H1 (cell line): ENCODE data around the gene NAA20. TPM values are rescaled to one million over a fixed set of nuclear protein-coding genes. Genes with fewer than 3 reads are reported as not detected.

Source experiments
- CTCF ChIA-PET: fragments of 300-600 bp; sonication (Branson Sonifier 250); formaldehyde crosslinking; loops from one replicate; lab custom pipeline; 2021; ENCODE audit not compliant: partially characterized antibody; lab: Charles Lee
- POLR2A ChIA-PET: fragments of 300-600 bp; sonication (Branson Sonifier 250); formaldehyde crosslinking; loops from one replicate; lab custom pipeline; 2021; ENCODE audit warnings: inconsistent platforms; ENCODE audit not compliant: partially characterized antibody; lab: Charles Lee
- DNase-seq, 2 experiments: peaks; one replicate each; pipeline versions ENCODE4 v3.0.0 to v3.0.0-alpha.2; 2010 to 2022; ENCODE audit warnings: low spot score in 2 of 2, low read depth in 1 of 2, mixed read lengths in 1 of 2
- FAIRE-seq: peaks from 2 replicates; lab custom pipeline; 2011; peaks lifted over from hg19 to GRCh38; lab: Jason Lieb, UNC
- H2AFZ ChIP-seq: 2 replicates; pipeline ENCODE4 v1.8.1; 2012; ENCODE audit warnings: low read length, inconsistent platforms
- H2AK5ac ChIP-seq: 2 replicates; pipeline ENCODE4 v1.6.1; 2013; ENCODE audit warnings: low read depth, low read length
- H2BK120ac ChIP-seq: replicated peaks from 2 replicates; pipeline ENCODE3; 2013; ENCODE audit warnings: low read depth, low read length, inconsistent platforms
- H2BK12ac ChIP-seq: 2 replicates; pipeline ENCODE4 v1.6.1; 2013; ENCODE audit warnings: low read depth, low read length
- H2BK15ac ChIP-seq: 2 replicates; pipeline ENCODE4 v1.6.1; 2013; ENCODE audit warnings: low read length
- H2BK20ac ChIP-seq: 2 replicates; pipeline ENCODE4 v1.6.1; 2013; ENCODE audit warnings: low read length
- H2BK5ac ChIP-seq: 2 replicates; pipeline ENCODE4 v1.6.1; 2013; ENCODE audit warnings: low read depth, low read length
- H3K14ac ChIP-seq: 2 replicates; pipeline ENCODE4 v1.6.1; 2013; ENCODE audit warnings: inconsistent platforms; ENCODE audit not compliant: insufficient read length
- H3K18ac ChIP-seq: 2 replicates; pipeline ENCODE4 v1.6.1; 2013; ENCODE audit warnings: low read length; ENCODE audit errors: extremely low read depth
- H3K23ac ChIP-seq: 2 replicates; pipeline ENCODE4 v1.6.1; 2013; ENCODE audit warnings: inconsistent platforms; ENCODE audit not compliant: insufficient read length
- H3K23me2 ChIP-seq: 2 replicates; pipeline ENCODE4 v1.6.1; 2013; ENCODE audit warnings: low read depth, low read length
- H3K27ac ChIP-seq: 2 replicates; pipeline ENCODE4 v1.6.1; 2011; ENCODE audit warnings: low read depth, low read length, inconsistent platforms
- H3K27me3 ChIP-seq, 4 experiments: replicated peaks in 1 of 4; 1 replicate in 1 of 4; 2 replicates in 3 of 4; pipeline versions ENCODE4 v1.6.1 to v1.8.1; 2011 to 2013; ENCODE audit warnings: low read length in 3 of 4, mild to moderate bottlenecking in 3 of 4, inconsistent platforms in 2 of 4, mixed read lengths in 2 of 4, moderate library complexity in 1 of 4; ENCODE audit not compliant: control insufficient read depth in 3 of 4, insufficient read depth in 3 of 4; ENCODE audit errors: extremely low read depth in 1 of 4
- H3K36me3 ChIP-seq, 4 experiments: 2 replicates each; pipeline versions ENCODE4 v1.6.1 to v1.8.1; 2011 to 2013; ENCODE audit warnings: mild to moderate bottlenecking in 4 of 4, low read length in 3 of 4, moderate library complexity in 2 of 4, control low read depth in 1 of 4, inconsistent platforms in 1 of 4; ENCODE audit not compliant: insufficient read depth in 4 of 4, control insufficient read depth in 2 of 4
- H3K4ac ChIP-seq: replicated peaks from 2 replicates; pipeline ENCODE3; 2013; ENCODE audit warnings: low read length, low read depth, mixed read lengths, inconsistent platforms; ENCODE audit not compliant: insufficient read length
- H3K4me1 ChIP-seq, 4 experiments: replicated peaks in 1 of 4; 1 replicate in 1 of 4; 2 replicates in 3 of 4; pipeline versions ENCODE4 v1.6.1 to v1.8.1; 2011 to 2013; ENCODE audit warnings: low read length in 3 of 4, inconsistent platforms in 2 of 4, mixed read lengths in 1 of 4; ENCODE audit not compliant: insufficient read depth in 4 of 4, control insufficient read depth in 3 of 4
- H3K4me2 ChIP-seq, 2 experiments: 2 replicates each; pipeline versions ENCODE4 v1.6.1 to v1.8.1; 2011 to 2013; ENCODE audit warnings: low read depth in 2 of 2, low read length in 2 of 2, control low read depth in 1 of 2, inconsistent platforms in 1 of 2, mild to moderate bottlenecking in 1 of 2; ENCODE audit not compliant: insufficient read depth in 1 of 2
- H3K4me3 ChIP-seq, 4 experiments: fragments of 200-600, 300-600 bp in 1 of 4; sonication (generic), shearing (Covaris generic), sonication (Bioruptor Twin) in 1 of 4; 2 replicates each; pipeline versions ENCODE4 v1.5.1 to v1.8.1; 2011 to 2016; ENCODE audit warnings: low read length in 4 of 4, low read depth in 3 of 4, control low read depth in 2 of 4, inconsistent platforms in 2 of 4, mild to moderate bottlenecking in 2 of 4, mixed read lengths in 1 of 4, moderate library complexity in 1 of 4; ENCODE audit not compliant: insufficient read depth in 2 of 4; ENCODE audit errors: extremely low read depth in 1 of 4
- H3K56ac ChIP-seq: replicated peaks from 2 replicates; pipeline ENCODE3; 2013; ENCODE audit warnings: low read depth, mild to moderate bottlenecking, mixed read lengths, low read length, inconsistent platforms; ENCODE audit not compliant: insufficient read length
- H3K79me1 ChIP-seq: 2 replicates; pipeline ENCODE4 v1.6.1; 2013; ENCODE audit warnings: low read depth, low read length, control low read depth
- H3K79me2 ChIP-seq, 2 experiments: 2 replicates each; pipeline versions ENCODE4 v1.6.1 to v1.8.1; 2012 to 2013; ENCODE audit warnings: low read length in 2 of 2, mild to moderate bottlenecking in 2 of 2, inconsistent platforms in 1 of 2; ENCODE audit not compliant: insufficient read depth in 2 of 2, control insufficient read depth in 1 of 2
- H3K9ac ChIP-seq, 4 experiments: replicated peaks in 1 of 4; 1 replicate in 1 of 4; 2 replicates in 3 of 4; pipeline versions ENCODE4 v1.6.1 to v1.8.1; 2011 to 2013; ENCODE audit warnings: low read depth in 3 of 4, low read length in 3 of 4, control low read depth in 2 of 4, mild to moderate bottlenecking in 2 of 4, moderate library complexity in 2 of 4, inconsistent platforms in 1 of 4; ENCODE audit errors: extremely low read depth in 1 of 4
- H3K9me3 ChIP-seq, 2 experiments: 2 replicates each; pipeline versions ENCODE4 v1.6.1 to v1.8.1; 2012 to 2013; ENCODE audit warnings: mild to moderate bottlenecking in 2 of 2, moderate library complexity in 2 of 2, control low read depth in 1 of 2, inconsistent platforms in 1 of 2, low read depth in 1 of 2, low read length in 1 of 2, mixed read lengths in 1 of 2; ENCODE audit not compliant: insufficient read depth in 2 of 2
- H4K20me1 ChIP-seq, 2 experiments: replicated peaks in 1 of 2; 2 replicates each; pipeline versions ENCODE3 to v1.8.1; 2011 to 2013; ENCODE audit warnings: inconsistent platforms in 2 of 2, low read length in 2 of 2, mild to moderate bottlenecking in 1 of 2; ENCODE audit not compliant: insufficient read depth in 2 of 2, control insufficient read depth in 1 of 2
- H4K5ac ChIP-seq: 2 replicates; pipeline ENCODE4 v1.6.1; 2013; ENCODE audit warnings: low read length, low read depth, mixed read lengths, inconsistent platforms; ENCODE audit not compliant: insufficient read length
- H4K8ac ChIP-seq: 2 replicates; pipeline ENCODE4 v1.8.0; 2013; ENCODE audit warnings: mild to moderate bottlenecking, moderate library complexity, low read length, inconsistent platforms; ENCODE audit not compliant: insufficient read depth; ENCODE audit errors: extremely low read depth
- H4K91ac ChIP-seq: replicated peaks from 2 replicates; pipeline ENCODE3; 2013; ENCODE audit warnings: low read length, mixed read lengths, inconsistent platforms; ENCODE audit not compliant: insufficient read length
- ASH2L ChIP-seq: fragments of 200-600, 300-600 bp; sonication (generic); IDR thresholded peaks from one replicate; pipeline ENCODE4 v1.7.1; 2017; ENCODE audit warnings: low read length
- BCL11A ChIP-seq, 2 experiments: IDR thresholded peaks; one replicate each; pipeline ENCODE4 v1.6.1; 2011; ENCODE audit warnings: low read depth in 2 of 2, low read length in 2 of 2, mild to moderate bottlenecking in 2 of 2
- EGR1 ChIP-seq: IDR thresholded peaks from 2 replicates; pipeline ENCODE4 v1.6.1; 2011; ENCODE audit warnings: low read depth, low read length, borderline replicate concordance
- HDAC2 ChIP-seq, 2 experiments: fragments of 300-600 bp in 1 of 2; sonication (generic) in 1 of 2; IDR thresholded peaks; 2 replicates each; pipeline ENCODE4 v1.6.1; 2011 to 2012; ENCODE audit warnings: low read depth in 2 of 2, low read length in 2 of 2, mild to moderate bottlenecking in 2 of 2, moderate library complexity in 2 of 2, borderline replicate concordance in 1 of 2, inconsistent platforms in 1 of 2
- KDM4A ChIP-seq: IDR thresholded peaks from one replicate; pipeline ENCODE4 v1.7.1; 2012; ENCODE audit warnings: low read depth, mild to moderate bottlenecking, moderate library complexity, low read length, inconsistent platforms; ENCODE audit not compliant: severe bottlenecking
- SIX5 ChIP-seq: IDR thresholded peaks from 2 replicates; pipeline ENCODE4 v1.6.1; 2011; ENCODE audit warnings: mild to moderate bottlenecking, low read depth, low read length
- SP4 ChIP-seq: IDR thresholded peaks from 2 replicates; pipeline ENCODE4 v1.6.1; 2012; ENCODE audit warnings: low read length, inconsistent platforms
- SUZ12 ChIP-seq: fragments of 200-600 bp; sonication (generic); IDR thresholded peaks from 2 replicates; pipeline ENCODE4 v1.6.1; 2012; ENCODE audit warnings: mild to moderate bottlenecking, inconsistent platforms, low read length, moderate library complexity, mixed read lengths
- WGBS, 2 experiments: shearing (Covaris generic) in 1 of 2; methylation state at CpG; one replicate each; pipeline versions ENCODE4 v1.1.6 to v1.1.7; 2013 to 2015; ENCODE audit warnings: low lambda C conversion rate in 2 of 2, mixed read lengths in 2 of 2, inconsistent platforms in 1 of 2, low coverage in 1 of 2, missing lambda C conversion rate in 1 of 2; ENCODE audit not compliant: insufficient replicate concordance in 2 of 2, insufficient coverage in 1 of 2, insufficient read length in 1 of 2; ENCODE audit errors: extremely low coverage in 1 of 2, missing lambda C conversion rate in 1 of 2; 5-methylcytosine and 5-hydroxymethylcytosine counted together
- polyA plus RNA-seq, 7 experiments: library from polyadenylated mRNA; depleted of rRNA in 3 of 7; stranded (reverse) in 5 of 7; unstranded in 2 of 7; fragments of >200 nt in 5 of 7; fragments of 200-250 nt in 2 of 7; gene quantifications; 1 replicate in 5 of 7; 2 replicates in 1 of 7; 4 replicates in 1 of 7; pipeline versions ENCODE4 v1.2.1 to v1.2.3, GENCODE V29; 2011 to 2013; ENCODE audit warnings: missing spikeins in 2 of 7, mixed read lengths in 2 of 7
- total RNA-seq: library from RNA; stranded (reverse); fragmentation: NEBNext Ultra II Directional; extraction: Animal tissue kit (Norgen Biotek cat#: 25700); gene quantifications from 2 replicates; pipeline ENCODE4 v1.2.1, GENCODE V29; 2021

The NAA20 gene
- total and polyA plus RNA-seq, 2 of the 8 experiments (the other 6 are each of a cell fraction or from before 2014, with no cell fraction given): 21.9 to 41.1 TPM

- 88% methylated on average over 9 of the region's 9 CpGs; no CpG with 5 or more reads in 1 of the 2 experiments for WGBS, 2 experiments
- H3K27me3 ChIP-seq: no peaks in the 10 kb centered on the region
- H2BK120ac ChIP-seq: no peak overlapping the region
- H3K4ac ChIP-seq: no peak overlapping the region
- no peak overlapping the region for H2BK5ac ChIP-seq
- H3K56ac ChIP-seq: no peak overlapping the region
- H2BK12ac ChIP-seq: no peak overlapping the region
- H3K9me3 ChIP-seq: no peaks in the 10 kb centered on the region
- no peak overlapping the region for H2AK5ac ChIP-seq
- no peak overlapping the region for H3K18ac ChIP-seq
- H3K4me1 ChIP-seq: no peaks in the 10 kb centered on the region
- POLR2A ChIA-PET: no interaction called here
- H3K9ac ChIP-seq: no peak overlapping the region
- TF ChIP-seq BCL11A (IDR thresholded peaks at IDR 0.05; ENCODE audit: low read depth in 2 of 2, low read length in 2 of 2) (no peak), SUZ12 (no peak), ASH2L (no peak), KDM4A (no peak), EGR1 (no peak), SIX5 (no peak), SP4 (no peak), HDAC2 (IDR thresholded peaks at IDR 0.05; ENCODE audit: borderline replicate concordance in 1 of 2, low read depth in 2 of 2, low read length in 2 of 2) (no peak)
- no peaks in the 10 kb centered on the region for H3K23me2 ChIP-seq
- H3K4me2 ChIP-seq: no peak overlapping the region
- FAIRE-seq (no peak), DNase-seq (no peak)
- H2AFZ ChIP-seq: no peak overlapping the region
- H3K14ac ChIP-seq: no peak overlapping the region
- no peaks in the 10 kb centered on the region for H3K79me1 ChIP-seq
- no peak overlapping the region for H4K5ac ChIP-seq
- H4K91ac ChIP-seq: no peak overlapping the region
- no peak overlapping the region for H3K27ac ChIP-seq
- no peaks in the 10 kb centered on the region for H3K36me3 ChIP-seq
- CTCF ChIA-PET: interaction anchor here (1.2 kb wide), 1 partner anchor 13 kb away, joined by 4 read pairs; no protein-coding TSS in a partner anchor
- no peak overlapping the region for H4K8ac ChIP-seq
- no peak overlapping the region for H2BK20ac ChIP-seq
- no peak overlapping the region for H3K4me3 ChIP-seq
- H3K79me2 ChIP-seq: no peaks in the 10 kb centered on the region
- H4K20me1 ChIP-seq: no peaks in the 10 kb centered on the region
- H2BK15ac ChIP-seq: no peak overlapping the region
- H3K23ac ChIP-seq: no peak overlapping the region
Measured at GRCh38 chr20:20002101-20002998, 14.8 kb upstream of the NAA20 start.
